Islet precursor cell (in vitro differentiated cells): ENCODE results near the gene SDK2.
"Not testable (repeated sequence)": the region's sequence is repeated elsewhere in the genome, so short reads cannot be mapped to it uniquely, and the experiment has no call there.

ENCODE experiments used
- DNase-seq: peaks from one replicate; pipeline ENCODE4 v3.0.0-alpha.2; 2018

SDK2 gene

GRCh38 chr17:73471924-73472323 lies 172.3 kb downstream of the SDK2 start:
- DNase-seq: no peak

GRCh38 chr17:73470316-73470826 lies 173.9 kb downstream of the SDK2 start:
- DNase-seq: no peak

GRCh38 chr17:73469311-73469710 lies 174.9 kb downstream of the SDK2 start:
- DNase-seq: no peak

- DNase-seq: no peak
Observed at GRCh38 chr17:73468221-73468620, 176.0 kb downstream of the SDK2 start.

GRCh38 chr17:73467651-73468050 lies 176.6 kb downstream of the SDK2 start:
- DNase-seq: no peak

- DNase-seq: no peak
Observed at GRCh38 chr17:73466704-73467433, 177.4 kb downstream of the SDK2 start.

GRCh38 chr17:73465953-73466230 lies 178.4 kb downstream of the SDK2 start:
- DNase-seq: no peak

- no peak for DNase-seq
Observed at GRCh38 chr17:73465130-73465952, 178.9 kb downstream of the SDK2 start.

- no peak for DNase-seq
Observed at GRCh38 chr17:73464447-73464846, 179.8 kb downstream of the SDK2 start.

- DNase-seq: no peak
Observed at GRCh38 chr17:73463821-73464220, 180.4 kb downstream of the SDK2 start.

- DNase-seq: no peak
Observed at GRCh38 chr17:73462823-73463222, 181.4 kb downstream of the SDK2 start.

GRCh38 chr17:73459980-73460379 lies 184.3 kb downstream of the SDK2 start:
- no peak for DNase-seq

GRCh38 chr17:73455767-73456166 lies 188.5 kb downstream of the SDK2 start:
- no peak for DNase-seq

GRCh38 chr17:73455050-73455687 lies 189.1 kb downstream of the SDK2 start:
- DNase-seq: no peak

GRCh38 chr17:73453494-73453893 lies 190.8 kb downstream of the SDK2 start:
- not testable (repeated sequence) for DNase-seq

GRCh38 chr17:73453090-73453489 lies 191.2 kb downstream of the SDK2 start:
- DNase-seq: no peak

- no peak for DNase-seq
Observed at GRCh38 chr17:73452009-73452408, 192.2 kb downstream of the SDK2 start.

- no peak for DNase-seq
Observed at GRCh38 chr17:73447319-73447718, 196.9 kb downstream of the SDK2 start.

GRCh38 chr17:73446617-73447016 lies 197.6 kb downstream of the SDK2 start:
- no peak for DNase-seq

GRCh38 chr17:73445466-73445865 lies 198.8 kb downstream of the SDK2 start:
- no peak for DNase-seq

GRCh38 chr17:73444021-73444420 lies 200.2 kb downstream of the SDK2 start:
- no peak for DNase-seq

GRCh38 chr17:73439597-73439996 lies 204.6 kb downstream of the SDK2 start:
- DNase-seq: no peak

- no peak for DNase-seq
Observed at GRCh38 chr17:73437826-73438225, 206.4 kb downstream of the SDK2 start.

- DNase-seq: no peak
Observed at GRCh38 chr17:73436954-73437353, 207.3 kb downstream of the SDK2 start.
